ENCODE data around the gene DVL2.

Gene DVL2

DNA sequence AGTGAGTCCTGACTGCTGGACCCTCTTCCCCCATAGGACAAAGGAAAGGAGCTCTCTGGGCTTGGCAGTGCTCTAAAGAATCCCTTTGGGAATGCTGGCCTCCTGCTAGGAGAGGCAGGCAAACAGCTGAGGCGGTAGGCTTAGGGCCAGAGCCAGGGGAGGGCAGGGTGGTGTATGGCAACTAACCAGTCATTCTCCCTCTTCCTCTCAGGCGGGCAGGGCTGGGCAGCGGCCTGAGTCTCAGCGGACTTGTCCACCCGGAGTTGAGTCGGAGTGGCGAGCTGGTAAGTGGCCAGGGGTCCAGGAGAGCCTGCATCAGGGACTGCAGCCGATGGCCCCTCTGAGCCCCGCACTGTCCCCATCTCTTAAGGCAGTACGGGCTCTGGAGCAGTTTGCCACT, 10.2 kb downstream of the DVL2 start:
- no peak for ATAC-seq
- TF ChIP-seq RARB (CRISPR knock-in tag; IDR thresholded peaks at IDR 0.05) (no peak), SNAI2 (CRISPR knock-in tag; IDR thresholded peaks at IDR 0.05) (no peak), BACH2 (CRISPR knock-in tag; IDR thresholded peaks at IDR 0.05; ENCODE audit: borderline replicate concordance) (no peak), ZFP3 (CRISPR knock-in tag; IDR thresholded peaks at IDR 0.05) (no peak), TCF4 (CRISPR knock-in tag; IDR thresholded peaks at IDR 0.05; ENCODE audit: borderline replicate concordance) (no peak), ISL1 (CRISPR knock-in tag; IDR thresholded peaks at IDR 0.05) (no peak), ZNF70 (CRISPR knock-in tag; IDR thresholded peaks at IDR 0.05) (no peak), ARNTL (CRISPR knock-in tag; IDR thresholded peaks at IDR 0.05; ENCODE audit: borderline replicate concordance, low read depth) (no peak), ZC3H10 (CRISPR knock-in tag; IDR thresholded peaks at IDR 0.05) (no peak), POU6F1 (CRISPR knock-in tag; IDR thresholded peaks at IDR 0.05; ENCODE audit: borderline replicate concordance, low read depth) (no peak), ZFP30 (CRISPR knock-in tag; IDR thresholded peaks at IDR 0.05) (no peak), CSDC2 (CRISPR knock-in tag; IDR thresholded peaks at IDR 0.05) (no peak), TOX (CRISPR knock-in tag; IDR thresholded peaks at IDR 0.05; ENCODE audit: borderline replicate concordance) (no peak), CSRNP3 (CRISPR knock-in tag; IDR thresholded peaks at IDR 0.05) (no peak), OSR1 (CRISPR knock-in tag; IDR thresholded peaks at IDR 0.05) (no peak), ESRRG (CRISPR knock-in tag; IDR thresholded peaks at IDR 0.05) (no peak), ZNF8 (CRISPR knock-in tag; IDR thresholded peaks at IDR 0.05) (no peak), PPARA (CRISPR knock-in tag; IDR thresholded peaks at IDR 0.05; ENCODE audit: borderline replicate concordance) (no peak), TSHZ2 (CRISPR knock-in tag; IDR thresholded peaks at IDR 0.05) (no peak)
- TF ChIP-seq, protein P1, sequence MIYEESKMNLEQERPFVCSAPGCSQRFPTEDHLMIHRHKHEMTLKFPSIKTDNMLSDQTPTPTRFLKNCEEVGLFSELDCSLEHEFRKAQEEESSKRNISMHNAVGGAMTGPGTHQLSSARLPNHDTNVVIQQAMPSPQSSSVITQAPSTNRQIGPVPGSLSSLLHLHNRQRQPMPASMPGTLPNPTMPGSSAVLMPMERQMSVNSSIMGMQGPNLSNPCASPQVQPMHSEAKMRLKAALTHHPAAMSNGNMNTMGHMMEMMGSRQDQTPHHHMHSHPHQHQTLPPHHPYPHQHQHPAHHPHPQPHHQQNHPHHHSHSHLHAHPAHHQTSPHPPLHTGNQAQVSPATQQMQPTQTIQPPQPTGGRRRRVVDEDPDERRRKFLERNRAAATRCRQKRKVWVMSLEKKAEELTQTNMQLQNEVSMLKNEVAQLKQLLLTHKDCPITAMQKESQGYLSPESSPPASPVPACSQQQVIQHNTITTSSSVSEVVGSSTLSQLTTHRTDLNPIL (CRISPR knock-in tag; IDR thresholded peaks at IDR 0.05; ENCODE audit: low read depth), result no peak

- TF ChIP-seq POU6F1 (CRISPR knock-in tag; IDR thresholded peaks at IDR 0.05; ENCODE audit: borderline replicate concordance, low read depth), result no peak
- TF ChIP-seq TOX (CRISPR knock-in tag; IDR thresholded peaks at IDR 0.05; ENCODE audit: borderline replicate concordance), result no peak
- TF ChIP-seq ARNTL (CRISPR knock-in tag; IDR thresholded peaks at IDR 0.05; ENCODE audit: borderline replicate concordance, low read depth), result no peak
- no peak for TF ChIP-seq ESRRG (CRISPR knock-in tag; IDR thresholded peaks at IDR 0.05)
- TF ChIP-seq ZFP3 (CRISPR knock-in tag; IDR thresholded peaks at IDR 0.05), result no peak
- no peak for TF ChIP-seq SNAI2 (CRISPR knock-in tag; IDR thresholded peaks at IDR 0.05)
- no peak for TF ChIP-seq ZNF70 (CRISPR knock-in tag; IDR thresholded peaks at IDR 0.05)
- TF ChIP-seq ZC3H10 (CRISPR knock-in tag; IDR thresholded peaks at IDR 0.05), result no peak
- no peak for TF ChIP-seq GLIS3 (CRISPR knock-in tag; IDR thresholded peaks at IDR 0.05)
- no peak for TF ChIP-seq TSHZ2 (CRISPR knock-in tag; IDR thresholded peaks at IDR 0.05)
- TF ChIP-seq ISL1 (CRISPR knock-in tag; IDR thresholded peaks at IDR 0.05), result no peak
- TF ChIP-seq ZNF8 (CRISPR knock-in tag; IDR thresholded peaks at IDR 0.05), result no peak
- TF ChIP-seq RARB (CRISPR knock-in tag; IDR thresholded peaks at IDR 0.05), result no peak
- no peak for TF ChIP-seq CSRNP3 (CRISPR knock-in tag; IDR thresholded peaks at IDR 0.05)
- TF ChIP-seq PATZ1 (CRISPR knock-in tag; IDR thresholded peaks at IDR 0.05; ENCODE audit: borderline replicate concordance), result no peak
- no peak for TF ChIP-seq ZNF565 (CRISPR knock-in tag; conservative IDR thresholded peaks at IDR 0.05; ENCODE audit: low read depth)
- TF ChIP-seq TCF4 (CRISPR knock-in tag; IDR thresholded peaks at IDR 0.05; ENCODE audit: borderline replicate concordance), result no peak
- no peak for TF ChIP-seq OSR1 (CRISPR knock-in tag; IDR thresholded peaks at IDR 0.05)
- no peak for ATAC-seq
Observed at GRCh38 chr17:7223375-7223774, 10.9 kb downstream of the DVL2 start.
